GM23338 (cell line): ENCODE measurements around the gene EPHB2. TPM values are rescaled to one million over a fixed set of nuclear protein-coding genes. Genes with fewer than 3 reads are reported as not detected.

Experiments used
- ATAC-seq: fragments of 200-7000 bp; cut with Tn5 transposase; 3 replicates; pipeline ENCODE4 v1.9.1; 2020
- DNase-seq: peaks from one replicate; pipeline ENCODE4 v3.0.0-alpha.2; 2015; ENCODE audit warnings: low spot score
- H2AFZ ChIP-seq: fragments of 200-600 bp; sonication (generic); 2 replicates; pipeline ENCODE4 v1.8.0; 2016; ENCODE audit warnings: antibody characterized with exemption, mild to moderate bottlenecking, moderate library complexity
- H3F3A ChIP-seq: fragments of 200-600 bp; sonication (generic); replicated peaks from 2 replicates; pipeline ENCODE4 v1.8.0; 2017; ENCODE audit warnings: antibody characterized with exemption, mixed run types, low read depth
- H3K27ac ChIP-seq: fragments of 200-600 bp; sonication (generic); 2 replicates; pipeline ENCODE4 v1.6.1; 2016; ENCODE audit warnings: low read depth
- H3K27me3 ChIP-seq: fragments of 200-600 bp; sonication (generic); 2 replicates; pipeline ENCODE4 v1.8.0; 2016; ENCODE audit warnings: mild to moderate bottlenecking, mixed run types, moderate library complexity; ENCODE audit not compliant: insufficient read depth
- H3K36me3 ChIP-seq: fragments of 200-600 bp; sonication (generic); 2 replicates; pipeline ENCODE4 v1.8.0; 2016; ENCODE audit warnings: mild to moderate bottlenecking; ENCODE audit not compliant: insufficient read depth
- H3K4me1 ChIP-seq: fragments of 200-600 bp; sonication (generic); 2 replicates; pipeline ENCODE4 v1.8.0; 2016; ENCODE audit warnings: mild to moderate bottlenecking, moderate library complexity; ENCODE audit not compliant: insufficient read depth
- H3K4me2 ChIP-seq: fragments of 200-600 bp; sonication (generic); 2 replicates; pipeline ENCODE4 v1.7.1; 2017; ENCODE audit warnings: mixed run types
- H3K4me3 ChIP-seq: fragments of 200-600 bp; sonication (generic); 2 replicates; pipeline ENCODE4 v1.6.1; 2016; ENCODE audit warnings: mixed run types
- H3K79me2 ChIP-seq: fragments of 200-600 bp; sonication (generic); replicated peaks from 2 replicates; pipeline ENCODE4 v1.8.0; 2017; ENCODE audit warnings: mild to moderate bottlenecking; ENCODE audit not compliant: insufficient read depth
- H3K9me2 ChIP-seq: fragments of 200-600 bp; sonication (generic); 2 replicates; pipeline ENCODE4 v1.8.0; 2017; ENCODE audit not compliant: insufficient read depth
- H4K20me1 ChIP-seq: fragments of 200-600 bp; sonication (generic); replicated peaks from 2 replicates; pipeline ENCODE4 v1.8.0; 2017; ENCODE audit warnings: mild to moderate bottlenecking; ENCODE audit not compliant: insufficient read depth
- H3K27ac Mint-ChIP-seq: 2 replicates; pipeline ENCODE4 v1.8.0; 2020; ENCODE audit warnings: inconsistent platforms, mild to moderate bottlenecking, moderate library complexity, mixed read lengths
- H3K27me3 Mint-ChIP-seq: 3 replicates; pipeline ENCODE4 v1.8.0; 2022; ENCODE audit warnings: low read depth, mild to moderate bottlenecking, moderate library complexity, mixed read lengths, inconsistent platforms; ENCODE audit not compliant: insufficient read depth, poor library complexity
- H3K36me3 Mint-ChIP-seq: 3 replicates; pipeline ENCODE4 v1.8.0; 2021; ENCODE audit warnings: low read depth, mild to moderate bottlenecking, inconsistent platforms, moderate library complexity, mixed read lengths
- H3K4me1 Mint-ChIP-seq: 3 replicates; pipeline ENCODE4 v1.8.0; 2020; ENCODE audit warnings: mild to moderate bottlenecking, inconsistent platforms, mixed read lengths
- H3K4me3 Mint-ChIP-seq: 3 replicates; pipeline ENCODE4 v1.8.0; 2021; ENCODE audit warnings: moderate library complexity, mild to moderate bottlenecking, inconsistent platforms, mixed read lengths
- H3K9me3 Mint-ChIP-seq: 3 replicates; pipeline ENCODE4 v1.8.0; 2020; ENCODE audit warnings: moderate library complexity, mild to moderate bottlenecking, inconsistent platforms, mixed read lengths
- CREB1 ChIP-seq: fragments of 250-450 bp; sonication (Bioruptor Pico); IDR thresholded peaks from 2 replicates; pipeline ENCODE4 v1.5.0; 2020; ENCODE audit warnings: low read depth, mild to moderate bottlenecking, moderate library complexity
- CTCF ChIP-seq, 2 experiments: fragments of 200-600 bp in 1 of 2; sonication (generic) in 1 of 2; conservative IDR thresholded peaks; 2 replicates each; pipeline versions ENCODE4 v1.5.1 to v1.6.1; 2016 to 2017; ENCODE audit warnings: antibody characterized with exemption in 2 of 2, low read depth in 2 of 2, mild to moderate bottlenecking in 2 of 2, moderate library complexity in 1 of 2
- EZH2phosphoT487 ChIP-seq: fragments of 200-600 bp; sonication (generic); IDR thresholded peaks from one replicate; pipeline ENCODE4 v1.8.1; 2018; ENCODE audit warnings: antibody characterized with exemption; ENCODE audit not compliant: unreplicated experiment
- JUNB ChIP-seq: IDR thresholded peaks from one replicate; pipeline ENCODE4 v1.6.1; 2016; ENCODE audit warnings: antibody characterized with exemption; ENCODE audit not compliant: unreplicated experiment
- NANOG ChIP-seq: IDR thresholded peaks from 2 replicates; pipeline ENCODE4 v1.6.1; 2016; ENCODE audit warnings: antibody characterized with exemption, borderline replicate concordance
- POLR2AphosphoS5 ChIP-seq: IDR thresholded peaks from 2 replicates; pipeline ENCODE4 v1.6.1; 2016; ENCODE audit warnings: antibody characterized with exemption, low read depth
- STAT1 ChIP-seq: IDR thresholded peaks from one replicate; pipeline ENCODE4 v1.6.1; 2016; ENCODE audit warnings: antibody characterized with exemption; ENCODE audit not compliant: unreplicated experiment
- ZNF114 ChIP-seq: fragments of 250-450 bp; sonication (Bioruptor Pico); IDR thresholded peaks from 2 replicates; pipeline ENCODE4 v1.5.0; 2020; ENCODE audit warnings: mild to moderate bottlenecking, moderate library complexity
- ZNF331 ChIP-seq: fragments of 250-450 bp; sonication (Bioruptor Pico); IDR thresholded peaks from 2 replicates; pipeline ENCODE4 v1.5.0; 2020; ENCODE audit warnings: low read depth, mild to moderate bottlenecking, moderate library complexity
- ZNF462 ChIP-seq: fragments of 250-450 bp; sonication (Bioruptor Pico); IDR thresholded peaks from 2 replicates; pipeline ENCODE4 v1.5.0; 2020; ENCODE audit warnings: mild to moderate bottlenecking, moderate library complexity
- polyA plus RNA-seq: library from polyadenylated mRNA; unstranded; fragments of >200 nt; fragmentation: Nextera tagmentation; extraction: Ambion mirVana; gene quantifications from 2 replicates; pipeline ENCODE4 v1.2.1, GENCODE V29; 2016
- total RNA-seq: library from RNA; depleted of rRNA; stranded (reverse); fragments of >200 nt; shearing (Covaris generic); gene quantifications from 2 replicates; pipeline ENCODE4 v1.2.3, GENCODE V29; 2014

EPHB2 gene
- total and polyA plus RNA-seq, 2 experiments from 2014 or later = 4.1 to 20.1 TPM

GRCh38 chr1:22907528-22907927, 196.9 kb downstream of the EPHB2 start:
- H3K27ac Mint-ChIP-seq = no peak overlapping the region
- no peaks in the 10 kb centered on the region for H3K4me1 Mint-ChIP-seq
- DNase-seq (no peak), ATAC-seq (no peak)
- Histone ChIP-seq H3K4me3 (no peak overlapping the region), H3K79me2 (no peaks in the 10 kb centered on the region), H2AFZ (no peak overlapping the region), H3K27me3 (no peaks in the 10 kb centered on the region), H3K27ac (no peak overlapping the region), H3K4me2 (no peak overlapping the region), H4K20me1 (no peaks in the 10 kb centered on the region; the same call in 1 of the 2 replicates), H3F3A (no peaks in the 10 kb centered on the region), H3K36me3 (no peaks in the 10 kb centered on the region; the same call in 1 of the 2 replicates), H3K9me2 (no peaks in the 10 kb centered on the region), H3K4me1 (no peaks in the 10 kb centered on the region)
- H3K36me3 Mint-ChIP-seq = no peaks in the 10 kb centered on the region
- no peaks in the 10 kb centered on the region for H3K9me3 Mint-ChIP-seq
- no peaks in the 10 kb centered on the region for H3K27me3 Mint-ChIP-seq
- H3K4me3 Mint-ChIP-seq = no peak overlapping the region
- TF ChIP-seq ZNF331 (no peak), ZNF114 (no peak), POLR2AphosphoS5 (no peak), EZH2phosphoT487 (no peak), STAT1 (no peak), CTCF (conservative IDR thresholded peaks at IDR 0.05; ENCODE audit: low read depth in 2 of 2) (no peak), NANOG (no peak), JUNB (no peak), ZNF462 (no peak), CREB1 (CRISPR knock-in tag) (no peak)
